Suprapubic skin (tissue), 3 donors: ENCODE data around the gene VTI1A.

Experiments used
- POLR2AphosphoS5 ChIP-seq, 3 donors: sonication (generic); formaldehyde crosslinking; IDR thresholded peaks; one replicate each; pipeline ENCODE4 v1.6.1; 2017; ENCODE audit warnings: antibody characterized with exemption in 3 of 3
- TF ChIP-seq, protein P1 (sequence below), 2 donors: fragments of 200-600 bp in 1 of 2; fragments of 450-650 bp in 1 of 2; sonication (generic) in 1 of 2; IDR thresholded peaks; one replicate each; pipeline ENCODE4 v1.5.1; 2016 to 2019; ENCODE audit warnings: antibody characterized with exemption in 2 of 2, mild to moderate bottlenecking in 1 of 2, moderate library complexity in 1 of 2

DNA sequence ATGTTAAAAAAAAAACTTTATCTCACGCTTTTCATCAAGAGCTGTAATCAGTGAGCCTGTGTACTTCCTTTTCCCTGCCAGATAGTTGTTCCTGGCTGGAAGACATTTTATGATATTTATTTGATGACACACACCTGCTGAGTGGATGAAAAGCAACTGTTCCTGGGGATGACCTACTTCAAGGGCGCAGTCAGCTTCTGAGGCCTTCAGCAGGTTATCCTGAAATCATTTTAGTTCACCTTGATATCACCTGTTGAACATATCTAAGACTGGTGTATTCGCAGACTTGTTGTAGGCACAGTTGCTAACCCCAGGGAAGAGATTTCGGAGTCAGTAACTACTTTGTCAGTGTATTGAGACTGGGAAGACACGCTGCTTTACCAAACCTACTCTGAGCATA is 268.6 kb downstream of the VTI1A start:
- no peak for TF ChIP-seq POLR2AphosphoS5 (IDR thresholded peaks at IDR 0.05)
- TF ChIP-seq, protein P1, sequence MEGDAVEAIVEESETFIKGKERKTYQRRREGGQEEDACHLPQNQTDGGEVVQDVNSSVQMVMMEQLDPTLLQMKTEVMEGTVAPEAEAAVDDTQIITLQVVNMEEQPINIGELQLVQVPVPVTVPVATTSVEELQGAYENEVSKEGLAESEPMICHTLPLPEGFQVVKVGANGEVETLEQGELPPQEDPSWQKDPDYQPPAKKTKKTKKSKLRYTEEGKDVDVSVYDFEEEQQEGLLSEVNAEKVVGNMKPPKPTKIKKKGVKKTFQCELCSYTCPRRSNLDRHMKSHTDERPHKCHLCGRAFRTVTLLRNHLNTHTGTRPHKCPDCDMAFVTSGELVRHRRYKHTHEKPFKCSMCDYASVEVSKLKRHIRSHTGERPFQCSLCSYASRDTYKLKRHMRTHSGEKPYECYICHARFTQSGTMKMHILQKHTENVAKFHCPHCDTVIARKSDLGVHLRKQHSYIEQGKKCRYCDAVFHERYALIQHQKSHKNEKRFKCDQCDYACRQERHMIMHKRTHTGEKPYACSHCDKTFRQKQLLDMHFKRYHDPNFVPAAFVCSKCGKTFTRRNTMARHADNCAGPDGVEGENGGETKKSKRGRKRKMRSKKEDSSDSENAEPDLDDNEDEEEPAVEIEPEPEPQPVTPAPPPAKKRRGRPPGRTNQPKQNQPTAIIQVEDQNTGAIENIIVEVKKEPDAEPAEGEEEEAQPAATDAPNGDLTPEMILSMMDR (IDR thresholded peaks at IDR 0.05) = no peak
